ENCODE measurements around the gene ZNF626. TPM values are rescaled to one million over a fixed set of nuclear protein-coding genes. Genes with fewer than 3 reads are reported as not detected.
"Not testable (repeated sequence)": the region's sequence is repeated elsewhere in the genome, so short reads cannot be mapped to it uniquely, and the experiment has no call there.

The ZNF626 gene
- total RNA-seq: 10 to 100 TPM; 10.3 to 12.9 TPM

GRCh38 chr19:20661150-20661819 is at the start of gene ZNF626:
Gene ZNF626, minus strand, starts transcription at chr19:20661571. Its CDS starts 125 bp downstream, at chr19:20661446.
- peaks cover 0 to 46% of the 10 kb centered on the region in 2 donors for H3K4me1 ChIP-seq
- peak within 1 kb of the TSS; percentile 78 to 89 for H3K27ac ChIP-seq
- no peak for TF ChIP-seq CTCF (IDR thresholded peaks at IDR 0.05)
- peak; percentile 99 for DNase-seq (ENCODE audit: low spot score)
- no peaks in the 10 kb centered on the region for H3K9me3 ChIP-seq
- no peaks in the 10 kb centered on the region for H3K27me3 ChIP-seq
- peak within 1 kb of the TSS; percentile 72 to 82 for H3K4me3 ChIP-seq
- peaks cover 18% of the 10 kb centered on the region for H3K36me3 ChIP-seq

GRCh38 chr19:20669263-20669662 is 7.9 kb upstream of the ZNF626 start:
- Histone ChIP-seq H3K4me1 (peaks cover 0 to 12% of the 10 kb centered on the region in 2 donors), H3K27ac (no peak overlapping the region), H3K36me3 (no peaks in the 10 kb centered on the region), H3K4me3 (no peak overlapping the region), H3K27me3 (no peaks in the 10 kb centered on the region), H3K9me3 (no peaks in the 10 kb centered on the region)
- no peak for TF ChIP-seq CTCF (IDR thresholded peaks at IDR 0.05)
- no peak for DNase-seq (ENCODE audit: low spot score)

GRCh38 chr19:20667281-20667680 is 5.9 kb upstream of the ZNF626 start:
- H3K4me3 ChIP-seq: no peak overlapping the region
- TF ChIP-seq CTCF (IDR thresholded peaks at IDR 0.05): no peak
- no peak overlapping the region for H3K27ac ChIP-seq
- DNase-seq (ENCODE audit: low spot score): no peak
- H3K9me3 ChIP-seq: no peaks in the 10 kb centered on the region
- peaks cover 0 to 12% of the 10 kb centered on the region in 2 donors for H3K4me1 ChIP-seq
- no peaks in the 10 kb centered on the region for H3K27me3 ChIP-seq
- no peaks in the 10 kb centered on the region for H3K36me3 ChIP-seq

- H3K4me3 ChIP-seq: peak overlapping the region; percentile 9 to 37
- H3K4me1 ChIP-seq: peaks cover 0 to 18% of the 10 kb centered on the region in 2 donors
- peak overlapping the region; percentile 56 to 60 for H3K27ac ChIP-seq
- no peak for DNase-seq (ENCODE audit: low spot score)
- no peaks in the 10 kb centered on the region for H3K9me3 ChIP-seq
- TF ChIP-seq CTCF (IDR thresholded peaks at IDR 0.05): no peak
- H3K36me3 ChIP-seq: no peaks in the 10 kb centered on the region
- no peaks in the 10 kb centered on the region for H3K27me3 ChIP-seq
Measured at GRCh38 chr19:20664901-20665781, 3.8 kb upstream of the ZNF626 start.

GRCh38 chr19:20664475-20664874 is 3.1 kb upstream of the ZNF626 start:
- Histone ChIP-seq H3K27ac (peak overlapping the region; percentile 56 to 60), H3K4me1 (peaks cover 0 to 25% of the 10 kb centered on the region in 2 donors)
- H3K4me3 ChIP-seq; DNase-seq (ENCODE audit: low spot score); H3K9me3 ChIP-seq; H3K27me3 ChIP-seq; H3K36me3 ChIP-seq: not testable (repeated sequence)

- peaks cover 0 to 44% of the 10 kb centered on the region in 2 donors for H3K4me1 ChIP-seq
- no peak for TF ChIP-seq CTCF (IDR thresholded peaks at IDR 0.05)
- no peak overlapping the region for H3K27ac ChIP-seq
- DNase-seq (ENCODE audit: low spot score): no peak
- no peaks in the 10 kb centered on the region for H3K27me3 ChIP-seq
- H3K9me3 ChIP-seq: no peaks in the 10 kb centered on the region
- H3K4me3 ChIP-seq: no peak overlapping the region
- peaks cover 8% of the 10 kb centered on the region for H3K36me3 ChIP-seq
Measured at GRCh38 chr19:20662421-20663105, 1.2 kb upstream of the ZNF626 start.
